GM23338 (cell line): ENCODE measurements around the gene SNCB. TPM values are rescaled to one million over a fixed set of nuclear protein-coding genes. Genes with fewer than 3 reads are reported as not detected.

Experiments used
- ATAC-seq: fragments of 200-7000 bp; cut with Tn5 transposase; 3 replicates; pipeline ENCODE4 v1.9.1; 2020
- DNase-seq: peaks from one replicate; pipeline ENCODE4 v3.0.0-alpha.2; 2015; ENCODE audit warnings: low spot score
- H2AFZ ChIP-seq: fragments of 200-600 bp; sonication (generic); 2 replicates; pipeline ENCODE4 v1.8.0; 2016; ENCODE audit warnings: antibody characterized with exemption, mild to moderate bottlenecking, moderate library complexity
- H3F3A ChIP-seq: fragments of 200-600 bp; sonication (generic); replicated peaks from 2 replicates; pipeline ENCODE4 v1.8.0; 2017; ENCODE audit warnings: antibody characterized with exemption, mixed run types, low read depth
- H3K27ac ChIP-seq: fragments of 200-600 bp; sonication (generic); 2 replicates; pipeline ENCODE4 v1.6.1; 2016; ENCODE audit warnings: low read depth
- H3K27me3 ChIP-seq: fragments of 200-600 bp; sonication (generic); 2 replicates; pipeline ENCODE4 v1.8.0; 2016; ENCODE audit warnings: mild to moderate bottlenecking, mixed run types, moderate library complexity; ENCODE audit not compliant: insufficient read depth
- H3K36me3 ChIP-seq: fragments of 200-600 bp; sonication (generic); 2 replicates; pipeline ENCODE4 v1.8.0; 2016; ENCODE audit warnings: mild to moderate bottlenecking; ENCODE audit not compliant: insufficient read depth
- H3K4me1 ChIP-seq: fragments of 200-600 bp; sonication (generic); 2 replicates; pipeline ENCODE4 v1.8.0; 2016; ENCODE audit warnings: mild to moderate bottlenecking, moderate library complexity; ENCODE audit not compliant: insufficient read depth
- H3K4me2 ChIP-seq: fragments of 200-600 bp; sonication (generic); 2 replicates; pipeline ENCODE4 v1.7.1; 2017; ENCODE audit warnings: mixed run types
- H3K4me3 ChIP-seq: fragments of 200-600 bp; sonication (generic); 2 replicates; pipeline ENCODE4 v1.6.1; 2016; ENCODE audit warnings: mixed run types
- H3K79me2 ChIP-seq: fragments of 200-600 bp; sonication (generic); replicated peaks from 2 replicates; pipeline ENCODE4 v1.8.0; 2017; ENCODE audit warnings: mild to moderate bottlenecking; ENCODE audit not compliant: insufficient read depth
- H3K9me2 ChIP-seq: fragments of 200-600 bp; sonication (generic); 2 replicates; pipeline ENCODE4 v1.8.0; 2017; ENCODE audit not compliant: insufficient read depth
- H4K20me1 ChIP-seq: fragments of 200-600 bp; sonication (generic); replicated peaks from 2 replicates; pipeline ENCODE4 v1.8.0; 2017; ENCODE audit warnings: mild to moderate bottlenecking; ENCODE audit not compliant: insufficient read depth
- H3K27ac Mint-ChIP-seq: 2 replicates; pipeline ENCODE4 v1.8.0; 2020; ENCODE audit warnings: inconsistent platforms, mild to moderate bottlenecking, moderate library complexity, mixed read lengths
- H3K27me3 Mint-ChIP-seq: 3 replicates; pipeline ENCODE4 v1.8.0; 2022; ENCODE audit warnings: low read depth, mild to moderate bottlenecking, moderate library complexity, mixed read lengths, inconsistent platforms; ENCODE audit not compliant: insufficient read depth, poor library complexity
- H3K36me3 Mint-ChIP-seq: 3 replicates; pipeline ENCODE4 v1.8.0; 2021; ENCODE audit warnings: low read depth, mild to moderate bottlenecking, inconsistent platforms, moderate library complexity, mixed read lengths
- H3K4me1 Mint-ChIP-seq: 3 replicates; pipeline ENCODE4 v1.8.0; 2020; ENCODE audit warnings: mild to moderate bottlenecking, inconsistent platforms, mixed read lengths
- H3K4me3 Mint-ChIP-seq: 3 replicates; pipeline ENCODE4 v1.8.0; 2021; ENCODE audit warnings: moderate library complexity, mild to moderate bottlenecking, inconsistent platforms, mixed read lengths
- H3K9me3 Mint-ChIP-seq: 3 replicates; pipeline ENCODE4 v1.8.0; 2020; ENCODE audit warnings: moderate library complexity, mild to moderate bottlenecking, inconsistent platforms, mixed read lengths
- CREB1 ChIP-seq: fragments of 250-450 bp; sonication (Bioruptor Pico); IDR thresholded peaks from 2 replicates; pipeline ENCODE4 v1.5.0; 2020; ENCODE audit warnings: low read depth, mild to moderate bottlenecking, moderate library complexity
- ETS1 ChIP-seq: IDR thresholded peaks from 2 replicates; pipeline ENCODE4 v1.6.1; 2016; ENCODE audit warnings: antibody characterized with exemption
- EZH2phosphoT487 ChIP-seq: fragments of 200-600 bp; sonication (generic); IDR thresholded peaks from one replicate; pipeline ENCODE4 v1.8.1; 2018; ENCODE audit warnings: antibody characterized with exemption; ENCODE audit not compliant: unreplicated experiment
- JUNB ChIP-seq: IDR thresholded peaks from one replicate; pipeline ENCODE4 v1.6.1; 2016; ENCODE audit warnings: antibody characterized with exemption; ENCODE audit not compliant: unreplicated experiment
- NANOG ChIP-seq: IDR thresholded peaks from 2 replicates; pipeline ENCODE4 v1.6.1; 2016; ENCODE audit warnings: antibody characterized with exemption, borderline replicate concordance
- POLR2AphosphoS5 ChIP-seq: IDR thresholded peaks from 2 replicates; pipeline ENCODE4 v1.6.1; 2016; ENCODE audit warnings: antibody characterized with exemption, low read depth
- STAT1 ChIP-seq: IDR thresholded peaks from one replicate; pipeline ENCODE4 v1.6.1; 2016; ENCODE audit warnings: antibody characterized with exemption; ENCODE audit not compliant: unreplicated experiment
- ZNF114 ChIP-seq: fragments of 250-450 bp; sonication (Bioruptor Pico); IDR thresholded peaks from 2 replicates; pipeline ENCODE4 v1.5.0; 2020; ENCODE audit warnings: mild to moderate bottlenecking, moderate library complexity
- ZNF462 ChIP-seq: fragments of 250-450 bp; sonication (Bioruptor Pico); IDR thresholded peaks from 2 replicates; pipeline ENCODE4 v1.5.0; 2020; ENCODE audit warnings: mild to moderate bottlenecking, moderate library complexity
- polyA plus RNA-seq: library from polyadenylated mRNA; unstranded; fragments of >200 nt; fragmentation: Nextera tagmentation; extraction: Ambion mirVana; gene quantifications from 2 replicates; pipeline ENCODE4 v1.2.1, GENCODE V29; 2016
- total RNA-seq: library from RNA; depleted of rRNA; stranded (reverse); fragments of >200 nt; shearing (Covaris generic); gene quantifications from 2 replicates; pipeline ENCODE4 v1.2.3, GENCODE V29; 2014

Gene SNCB
- total and polyA plus RNA-seq, 2 experiments from 2014 or later, result 3.6 to 13.5 TPM

DNA sequence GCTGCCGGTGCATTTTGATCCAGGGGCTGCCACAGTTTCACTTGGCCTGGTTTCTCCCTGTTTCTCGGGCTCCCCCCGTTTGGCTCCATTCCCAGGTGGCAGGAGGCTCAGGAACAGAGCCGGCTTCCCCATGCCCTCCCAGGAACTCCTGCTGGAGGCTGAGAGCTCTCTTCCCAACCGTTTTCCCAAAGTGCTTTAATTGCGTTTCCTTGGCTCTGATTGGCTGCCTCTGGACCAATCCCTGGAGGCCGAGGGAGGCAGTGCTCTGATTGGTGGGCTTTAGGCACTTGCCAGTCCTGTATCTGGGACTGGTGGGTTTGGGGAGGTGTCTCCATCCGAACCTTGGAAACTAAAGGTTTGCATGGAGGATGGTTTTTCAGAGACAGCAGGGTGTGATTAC is 21.8 kb upstream of the SNCB start:
- H3K27ac ChIP-seq, result no peak overlapping the region
- ATAC-seq (no peak; the same call in 2 of the 3 replicates), DNase-seq (peak; percentile 59)
- H3K36me3 ChIP-seq, result no peaks in the 10 kb centered on the region
- H3K4me3 ChIP-seq, result no peak overlapping the region
- no peaks in the 10 kb centered on the region for H4K20me1 ChIP-seq
- Mint-ChIP-seq H3K9me3 (no peaks in the 10 kb centered on the region), H3K4me1 (peaks cover 33% of the 10 kb centered on the region), H3K27me3 (peaks cover 5% of the 10 kb centered on the region), H3K27ac (no peak overlapping the region), H3K36me3 (peaks cover 8% of the 10 kb centered on the region; the same call in 2 of the 3 replicates), H3K4me3 (no peak overlapping the region)
- H3K4me1 ChIP-seq, result peaks cover 10% of the 10 kb centered on the region; the same call in 1 of the 2 replicates
- H3K27me3 ChIP-seq, result no peaks in the 10 kb centered on the region
- no peaks in the 10 kb centered on the region; the same call in 1 of the 2 replicates for H3K9me2 ChIP-seq
- TF ChIP-seq ZNF462 (CRISPR knock-in tag) (no peak), STAT1 (no peak), NANOG (no peak), CREB1 (CRISPR knock-in tag) (no peak)
- H3K79me2 ChIP-seq, result peaks cover 35% of the 10 kb centered on the region
- no peak overlapping the region for H2AFZ ChIP-seq
- no peak overlapping the region for H3K4me2 ChIP-seq
- no peaks in the 10 kb centered on the region for H3F3A ChIP-seq

- Mint-ChIP-seq H3K9me3 (no peaks in the 10 kb centered on the region), H3K4me1 (peaks cover 34% of the 10 kb centered on the region), H3K27ac (no peak overlapping the region), H3K4me3 (no peak overlapping the region), H3K36me3 (peaks cover 8% of the 10 kb centered on the region; the same call in 2 of the 3 replicates), H3K27me3 (peaks cover 7% of the 10 kb centered on the region)
- Histone ChIP-seq H3K4me2 (no peak overlapping the region), H2AFZ (no peak overlapping the region), H3K79me2 (peaks cover 35% of the 10 kb centered on the region), H4K20me1 (no peaks in the 10 kb centered on the region), H3K9me2 (no peaks in the 10 kb centered on the region; the same call in 1 of the 2 replicates), H3K36me3 (no peaks in the 10 kb centered on the region), H3K27me3 (no peaks in the 10 kb centered on the region), H3K27ac (no peak overlapping the region), H3K4me3 (no peak overlapping the region), H3F3A (0 out of 2 replicates have a peak, but pooled peaks cover 2% of the 10 kb centered on the region), H3K4me1 (peaks cover 13% of the 10 kb centered on the region)
- TF ChIP-seq EZH2phosphoT487, result no peak
- TF ChIP-seq JUNB, result no peak
- no peak for TF ChIP-seq POLR2AphosphoS5
- TF ChIP-seq ZNF114 (CRISPR knock-in tag), result no peak
- no peak for TF ChIP-seq ETS1
- ATAC-seq (no peak), DNase-seq (peak; percentile 35)
Observed at GRCh38 chr5:176651472-176651980, 21.2 kb upstream of the SNCB start.
